Astrocyte of the spinal cord (primary cell): ENCODE results near the gene CCDC124.

Experiments
- DNase-seq: peaks from one replicate; pipeline ENCODE4 v3.0.0; 2011; ENCODE audit warnings: low read depth, low spot score
- H3K4me3 ChIP-seq: 2 replicates; pipeline ENCODE4 v1.5.1; 2011; ENCODE audit warnings: low read depth, mild to moderate bottlenecking, low read length, moderate library complexity
- CTCF ChIP-seq: IDR thresholded peaks from 2 replicates; pipeline ENCODE4 v1.5.1; 2012; ENCODE audit warnings: low read depth, mild to moderate bottlenecking, low read length, inconsistent platforms
- in situ Hi-C: cut with HindIII; loops from 2 replicates; pipeline ENCODE4 v1.10.0; 2017; ENCODE audit warnings: low sequenced_read_pairs

Gene CCDC124

GRCh38 chr19:17949956-17950309 is 17.1 kb downstream of the CCDC124 start:
- H3K4me3 ChIP-seq, result no peak overlapping the region
- TF ChIP-seq CTCF, result no peak
- no peak for DNase-seq
- in situ Hi-C loops, result no loop called here

GRCh38 chr19:17950310-17951156 is 17.7 kb downstream of the CCDC124 start:
- TF ChIP-seq CTCF, result no peak
- in situ Hi-C loops, result no loop called here
- H3K4me3 ChIP-seq, result no peak overlapping the region
- no peak for DNase-seq

- no peak overlapping the region for H3K4me3 ChIP-seq
- no peak for DNase-seq
- TF ChIP-seq CTCF, result no peak
- in situ Hi-C loops, result no loop called here
Observed at GRCh38 chr19:17951157-17951989, 18.6 kb downstream of the CCDC124 start.

- TF ChIP-seq CTCF, result no peak
- no peak overlapping the region for H3K4me3 ChIP-seq
- no peak for DNase-seq
- in situ Hi-C loops, result no loop called here
Observed at GRCh38 chr19:17951990-17952976, 19.5 kb downstream of the CCDC124 start.

- no peak for TF ChIP-seq CTCF
- in situ Hi-C loops, result no loop called here
- DNase-seq, result no peak
- no peak overlapping the region for H3K4me3 ChIP-seq
Observed at GRCh38 chr19:17953316-17953801, 20.5 kb downstream of the CCDC124 start.

GRCh38 chr19:17953869-17954268 is 21.1 kb downstream of the CCDC124 start:
- in situ Hi-C loops, result no loop called here
- TF ChIP-seq CTCF, result no peak
- DNase-seq, result no peak
- no peak overlapping the region for H3K4me3 ChIP-seq
